ENCODE results near the gene NUFIP1.
"Not testable (repeated sequence)": the region's sequence is repeated elsewhere in the genome, so short reads cannot be mapped to it uniquely, and the experiment has no call there.

The NUFIP1 gene

DNA sequence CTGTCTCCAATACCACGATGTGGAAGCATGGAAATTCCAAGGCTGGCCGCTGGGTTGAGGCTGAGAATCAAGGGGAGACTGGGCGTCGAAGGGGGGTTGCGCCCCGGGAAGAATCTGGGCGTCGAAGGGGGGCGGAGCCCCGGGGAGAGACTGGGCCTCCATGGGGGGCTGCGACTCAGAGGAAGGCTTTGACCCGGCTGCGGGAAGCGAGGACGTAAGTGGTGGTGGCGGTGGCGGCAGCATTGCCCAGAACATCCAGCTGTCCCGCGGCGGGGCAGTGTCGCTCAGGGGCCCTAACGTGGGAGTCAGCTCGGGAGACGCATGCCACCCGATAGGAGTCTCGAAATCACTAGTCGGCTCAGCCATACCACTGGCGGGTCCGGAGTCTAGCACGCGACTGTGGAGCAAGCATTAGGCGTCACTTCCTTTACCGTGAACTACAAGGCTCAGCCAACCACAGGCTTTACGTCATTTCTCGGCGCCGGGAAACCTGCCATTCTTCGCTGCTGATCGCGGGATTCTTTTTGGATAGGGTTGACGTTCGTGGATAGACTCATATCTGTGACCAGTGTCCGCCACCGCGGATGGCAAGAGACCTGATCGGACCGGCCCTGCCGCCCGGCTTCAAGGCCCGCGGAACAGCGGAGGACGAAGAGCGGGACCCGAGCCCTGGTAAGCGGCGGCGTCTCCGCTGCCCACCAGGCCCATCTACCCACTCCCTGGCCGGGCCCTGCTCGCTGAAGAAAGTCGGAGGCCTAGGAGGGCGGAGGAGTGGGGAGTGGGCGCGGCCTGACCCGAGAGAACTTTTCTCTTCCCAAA is at the start of gene NUFIP1, which contains the start of gene GPALPP1:
Gene NUFIP1, minus strand, starts transcription at position 401 of the 819 bp plus-strand sequence. Its CDS starts 35 bp downstream, at position 366.
Gene GPALPP1, plus strand, starts transcription at position 468 of the 819 bp plus-strand sequence. Its CDS starts 117 bp downstream, at position 585.
- DNase-seq (ENCODE audit: low read depth, low spot score), result peak; percentile 97

DNA sequence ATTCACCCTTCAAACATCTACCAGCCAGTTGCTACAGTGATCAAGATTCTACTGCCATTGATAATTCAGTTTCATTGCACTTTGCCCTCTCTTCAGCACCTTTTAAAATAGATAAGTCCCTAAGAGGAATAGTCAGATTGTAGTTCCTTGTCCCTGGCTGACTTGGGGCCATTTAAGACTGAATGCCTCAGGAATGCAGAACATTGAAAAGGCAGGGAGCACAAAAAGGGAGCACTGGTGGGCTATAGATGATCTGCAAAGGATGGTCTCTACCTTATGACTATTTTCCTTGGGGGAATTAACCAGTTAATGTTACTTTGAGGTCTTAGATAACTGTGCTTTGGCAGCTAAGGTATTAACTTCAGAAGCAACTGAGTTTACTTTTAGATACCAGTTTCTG is 46.9 kb upstream of the NUFIP1 start:
- no peak for DNase-seq (ENCODE audit: low read depth, low spot score)

DNA sequence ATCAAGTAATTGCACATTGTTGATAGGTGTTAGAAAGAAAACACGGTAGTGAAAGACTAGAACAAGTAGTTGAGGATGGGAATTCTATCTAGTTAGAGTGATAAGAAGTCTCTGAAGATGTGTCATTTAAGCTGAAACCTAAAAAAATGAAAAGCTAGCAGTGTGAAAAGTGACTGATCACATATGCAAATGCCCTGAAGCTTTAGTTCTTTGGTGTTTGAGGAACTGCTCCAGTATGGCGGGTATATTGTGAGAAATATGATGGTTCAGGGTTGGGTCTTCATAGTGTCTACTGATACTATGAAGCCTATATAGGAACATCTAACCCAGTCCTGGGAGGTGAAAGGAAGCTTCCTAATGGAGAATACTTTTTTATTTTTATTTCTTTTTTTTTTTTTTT is 45.1 kb upstream of the NUFIP1 start:
- DNase-seq (ENCODE audit: low read depth, low spot score), result no peak

DNA sequence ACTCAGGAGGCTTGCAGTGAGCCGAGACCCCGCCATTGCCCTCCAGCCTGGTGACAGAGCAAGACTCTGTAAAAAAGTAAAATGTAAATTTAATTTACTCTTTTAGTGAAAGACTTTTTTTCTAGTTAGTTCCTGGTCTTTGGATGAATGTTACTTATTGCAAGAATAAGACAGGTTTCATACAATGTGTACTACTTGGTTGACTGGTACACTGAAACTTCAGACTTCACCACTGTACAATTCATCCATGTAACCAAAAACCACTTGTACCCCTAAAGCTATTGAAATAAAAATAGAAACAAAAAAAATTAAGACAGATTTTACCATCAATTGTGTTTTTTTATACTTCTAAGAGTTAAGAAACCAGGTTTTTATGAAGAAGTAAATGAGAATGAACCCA is 35.6 kb upstream of the NUFIP1 start:
- DNase-seq (ENCODE audit: low read depth, low spot score), result no peak

DNA sequence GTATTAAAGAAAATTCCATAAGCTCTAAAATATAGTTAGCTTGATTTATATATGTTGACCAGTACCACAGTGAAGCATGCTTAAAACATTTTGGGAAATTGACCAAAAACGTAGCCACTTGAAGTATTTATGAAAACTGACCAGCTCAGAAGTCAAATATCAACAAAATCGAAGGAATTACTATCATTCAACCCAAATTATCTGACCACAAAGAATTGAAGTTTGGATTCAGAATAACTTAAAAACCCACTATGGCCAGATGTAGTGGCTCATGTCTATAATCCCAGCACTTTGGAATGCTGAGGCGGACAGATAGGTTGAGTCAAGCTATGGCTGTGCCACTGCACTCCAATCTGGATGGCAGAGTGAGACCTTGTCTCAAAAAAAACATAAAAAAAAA is 32.0 kb upstream of the NUFIP1 start:
- no peak for DNase-seq (ENCODE audit: low read depth, low spot score)

DNA sequence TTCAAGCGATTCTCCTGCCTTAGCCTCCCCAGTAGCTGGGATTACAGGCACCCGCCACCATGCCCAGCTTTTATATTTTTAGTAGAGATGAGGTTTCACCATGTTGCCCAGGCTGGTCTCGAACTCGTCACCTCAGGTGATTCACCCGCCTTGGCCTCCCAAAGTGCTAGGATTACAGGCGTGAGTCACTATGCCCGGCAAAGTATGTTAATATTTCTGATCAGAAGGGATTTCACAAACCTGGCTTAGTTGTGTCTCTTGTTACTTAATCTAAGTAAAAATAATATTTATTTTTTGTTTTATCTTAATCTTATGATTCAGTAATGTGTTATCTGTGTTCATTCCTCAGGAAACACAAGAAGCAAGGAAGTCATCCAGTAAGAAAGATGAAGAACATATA is 30.7 kb upstream of the NUFIP1 start:
- DNase-seq (ENCODE audit: low read depth, low spot score), result not testable (repeated sequence)

DNA sequence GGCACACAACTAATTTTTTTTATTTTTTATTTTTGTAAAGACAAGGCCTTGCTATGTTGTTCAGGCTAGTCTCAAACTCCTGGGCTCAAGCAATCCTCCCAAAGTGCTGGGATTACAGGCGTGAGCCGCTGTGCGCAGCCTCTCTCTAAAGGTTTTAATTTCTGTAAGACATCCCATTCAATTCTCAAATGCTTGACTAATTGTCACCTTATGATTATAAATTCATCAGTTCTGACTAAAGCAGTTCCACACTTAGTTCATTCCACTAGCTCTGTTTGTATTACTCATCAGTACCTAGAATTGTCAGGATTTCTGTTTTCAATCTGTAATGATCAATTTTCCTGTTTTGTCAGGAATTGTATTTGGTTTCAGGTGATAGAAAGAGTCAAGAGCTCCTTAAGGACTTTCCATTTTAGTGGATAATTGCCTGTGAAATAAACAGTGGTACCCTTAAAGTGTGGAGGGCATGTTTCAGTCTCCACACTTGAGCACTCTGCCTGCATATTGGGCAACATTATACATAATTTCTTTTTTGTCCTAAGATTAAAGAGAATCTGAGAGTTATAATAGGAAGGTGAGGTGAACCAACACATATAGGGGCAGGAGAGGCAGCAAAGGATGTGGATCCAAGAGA is 27.6 kb upstream of the NUFIP1 start:
- no peak for DNase-seq (ENCODE audit: low read depth, low spot score)

DNA sequence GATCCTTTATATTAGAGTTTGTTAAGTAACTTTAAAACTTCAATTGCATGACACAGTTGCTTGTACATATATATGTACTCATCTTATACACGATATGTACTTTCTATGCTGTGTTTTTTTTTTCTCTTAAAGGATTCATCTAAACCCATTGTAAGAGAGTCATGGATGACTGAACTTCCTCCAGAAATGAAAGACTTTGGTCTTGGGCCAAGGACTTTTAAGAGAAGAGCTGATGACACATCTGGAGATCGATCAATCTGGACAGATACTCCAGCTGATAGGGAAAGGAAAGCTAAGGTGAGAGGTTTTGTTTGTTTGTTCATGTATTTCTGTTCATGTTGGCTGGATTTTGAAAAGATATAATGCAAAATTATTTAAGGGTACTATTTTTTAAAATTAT is 26.0 kb upstream of the NUFIP1 start:
- DNase-seq (ENCODE audit: low read depth, low spot score), result no peak

DNA sequence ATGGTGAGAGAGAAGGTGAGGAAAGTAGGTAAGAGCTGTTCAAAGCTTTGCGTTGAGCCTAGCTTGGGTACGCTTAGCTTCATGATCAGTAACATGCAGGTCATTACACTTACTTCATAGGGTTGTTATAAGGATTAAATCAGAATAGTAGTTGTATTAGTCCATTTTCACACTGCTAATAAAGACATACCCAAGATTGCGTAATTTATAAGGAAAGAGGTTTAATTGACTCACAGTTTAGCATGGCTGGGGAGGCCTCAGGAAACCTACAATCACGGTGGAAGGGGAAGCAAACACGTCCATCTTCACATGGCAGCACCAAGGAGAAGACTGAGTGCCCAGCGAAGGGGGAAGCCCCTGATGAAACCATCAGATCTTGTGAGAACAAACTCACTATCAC is 21.9 kb upstream of the NUFIP1 start:
- no peak for DNase-seq (ENCODE audit: low read depth, low spot score)

DNA sequence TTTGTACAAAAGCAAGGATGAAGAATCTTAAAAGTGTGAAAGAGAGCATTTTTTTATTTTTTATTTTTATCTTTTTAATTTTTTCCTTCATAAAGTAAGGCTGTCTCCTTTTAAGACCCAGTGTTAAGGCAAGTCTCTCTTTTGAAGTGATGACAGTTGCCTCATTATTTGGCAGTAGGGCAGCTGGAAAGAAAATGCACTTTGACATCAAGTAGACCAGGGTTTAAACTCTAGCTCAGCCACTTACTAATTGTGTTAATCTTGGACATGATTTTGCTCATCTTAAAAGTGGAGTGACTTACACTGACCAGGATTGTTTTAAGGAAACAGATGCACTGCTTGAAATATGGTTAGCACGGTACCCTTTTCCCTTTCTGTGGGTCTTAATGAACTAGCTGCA is 18.6 kb upstream of the NUFIP1 start:
- no peak for DNase-seq (ENCODE audit: low read depth, low spot score)

DNA sequence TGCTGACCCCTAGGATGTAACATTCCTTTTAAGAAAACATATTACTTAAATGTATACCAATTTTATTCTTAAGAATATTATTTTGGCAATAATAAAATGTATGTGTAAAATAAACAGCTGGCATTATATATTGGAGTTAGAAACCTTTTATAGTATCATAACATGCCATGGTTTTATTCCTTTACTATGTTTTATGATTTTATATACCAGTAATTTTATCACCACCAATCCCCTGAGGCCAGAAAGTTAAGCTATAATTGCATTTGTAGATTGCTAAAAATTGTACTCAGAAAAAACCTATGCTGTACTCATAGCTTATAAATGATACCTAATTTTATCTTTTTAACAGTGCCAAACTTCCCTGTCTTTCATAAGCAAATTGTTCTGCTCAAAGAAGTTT is 18.0 kb upstream of the NUFIP1 start:
- no peak for DNase-seq (ENCODE audit: low read depth, low spot score)

DNA sequence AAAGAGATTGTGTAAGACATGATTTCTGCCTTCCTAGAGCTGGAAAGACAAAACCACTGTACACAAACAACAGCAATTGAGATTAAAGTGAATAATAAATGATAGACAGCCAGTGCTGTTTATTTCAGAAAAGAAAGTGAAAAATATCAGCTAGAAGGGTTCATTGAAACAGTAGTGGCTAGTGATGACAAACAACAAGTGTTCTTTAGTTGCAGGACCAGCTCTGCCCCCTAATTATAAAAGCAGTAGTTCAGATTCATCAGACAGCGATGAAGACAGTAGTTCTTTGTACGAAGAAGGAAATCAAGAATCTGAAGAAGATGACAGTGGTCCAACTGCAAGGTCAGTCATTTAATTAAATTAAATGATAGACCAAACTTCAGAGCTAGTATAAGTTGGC is 14.8 kb upstream of the NUFIP1 start:
- DNase-seq (ENCODE audit: low read depth, low spot score), result no peak

DNA sequence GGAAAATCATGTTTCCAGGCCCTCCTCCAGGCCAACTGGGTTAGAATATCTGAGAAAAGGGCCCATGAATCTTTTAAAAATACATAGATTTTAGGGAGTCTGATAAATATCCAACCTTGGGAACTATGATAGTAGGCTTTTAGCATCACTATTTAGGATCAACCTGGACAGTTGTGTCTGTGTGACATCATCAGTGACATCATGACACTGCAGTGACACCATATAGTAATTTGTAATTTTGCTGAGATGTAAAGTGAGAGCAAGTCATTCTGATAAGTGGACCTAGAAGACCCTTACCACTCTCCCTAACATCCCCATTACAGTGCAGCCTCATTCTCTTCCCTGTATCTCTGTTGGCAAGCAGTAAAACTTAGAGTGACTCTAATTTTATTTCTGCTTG is 14.1 kb upstream of the NUFIP1 start:
- no peak for DNase-seq (ENCODE audit: low read depth, low spot score)

DNA sequence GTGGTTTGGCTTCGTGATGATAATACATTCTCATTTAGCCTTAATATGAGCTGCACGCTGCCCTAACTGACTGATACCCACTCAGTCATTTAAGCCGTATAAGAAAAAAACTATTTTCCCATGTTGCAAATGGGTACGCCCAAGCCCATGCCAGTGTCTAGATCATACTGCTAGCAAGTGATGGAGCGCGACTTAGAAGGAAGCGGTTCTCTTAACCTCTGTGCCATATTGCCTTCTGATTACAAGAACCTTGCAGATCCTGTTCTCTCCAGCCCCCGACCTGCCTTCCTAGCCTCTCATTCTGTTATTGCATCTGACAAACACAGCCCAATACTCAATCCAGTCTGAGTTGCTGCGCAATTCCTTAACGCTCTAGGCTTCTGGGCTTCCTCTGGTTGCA is 670 bp upstream of the NUFIP1 start:
- DNase-seq (ENCODE audit: low read depth, low spot score), result no peak

DNA sequence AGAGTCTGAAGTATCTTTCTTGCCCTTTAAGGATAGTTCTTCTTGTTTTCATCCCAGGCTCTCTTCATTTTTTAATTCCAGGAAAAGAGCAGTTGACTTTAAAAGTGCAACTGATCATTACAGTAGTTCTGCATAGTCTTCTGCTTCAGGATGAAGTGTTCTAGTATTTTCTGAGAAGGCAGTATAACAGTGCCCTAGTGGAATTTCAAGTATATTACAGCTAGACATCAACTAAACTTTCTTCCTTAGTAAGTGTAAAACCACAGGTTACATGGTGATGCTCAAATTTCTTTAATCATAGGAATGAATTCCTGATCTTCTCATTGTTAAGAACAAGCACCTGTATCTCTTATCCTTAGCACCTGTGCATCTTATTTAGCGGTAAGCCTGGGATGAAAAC is 10.9 kb downstream of the NUFIP1 start:
- no peak for DNase-seq (ENCODE audit: low read depth, low spot score)

DNA sequence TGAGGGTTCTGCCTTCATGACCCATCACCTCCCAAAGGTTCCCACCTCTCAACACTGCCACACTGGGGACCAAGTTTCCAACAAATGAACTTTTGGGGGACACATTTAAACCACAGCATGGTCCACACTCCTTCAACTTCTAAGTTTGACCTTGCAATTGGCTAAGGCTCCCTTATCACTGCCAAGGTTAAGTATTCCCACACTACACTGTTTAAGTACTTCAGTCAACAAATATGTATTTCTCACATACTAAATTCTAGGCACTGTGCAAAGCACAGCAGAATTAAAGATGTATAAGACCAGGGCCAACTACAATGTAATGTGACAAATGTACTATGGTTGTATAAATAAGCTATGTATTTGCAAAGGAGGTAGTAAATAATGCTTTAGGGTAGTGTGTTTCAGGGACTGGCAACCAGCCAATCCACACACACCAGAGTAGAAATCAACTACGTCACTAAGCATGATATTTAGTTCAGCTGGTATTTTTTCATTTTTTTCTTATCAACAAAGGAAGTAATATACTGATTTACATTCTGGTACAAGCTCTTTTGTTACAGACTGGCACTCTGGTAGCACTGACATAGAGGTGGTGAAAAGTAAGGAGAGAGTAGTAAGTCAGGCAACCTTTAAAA is 12.2 kb downstream of the NUFIP1 start:
- no peak for DNase-seq (ENCODE audit: low read depth, low spot score)

DNA sequence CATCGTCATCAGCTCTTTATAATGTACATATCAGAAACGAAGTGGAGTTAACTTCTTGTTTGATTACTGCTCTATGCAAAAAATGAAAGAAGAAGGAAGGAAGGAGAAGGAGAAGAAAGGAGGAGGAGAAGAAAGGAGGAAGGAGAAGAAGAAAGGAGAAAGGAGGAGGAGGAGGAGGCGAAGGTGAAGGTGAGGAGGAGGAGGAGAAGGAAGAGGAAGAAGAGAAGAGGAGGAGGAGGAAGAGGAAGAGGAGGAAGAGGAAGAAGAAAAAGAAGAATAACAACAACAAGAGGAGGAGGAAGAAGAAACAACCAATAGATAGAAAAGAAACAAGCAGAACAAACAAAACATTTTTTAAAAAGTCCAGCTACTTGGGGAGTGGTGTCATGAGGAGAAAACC is 13.1 kb downstream of the NUFIP1 start:
- DNase-seq (ENCODE audit: low read depth, low spot score), result no peak

DNA sequence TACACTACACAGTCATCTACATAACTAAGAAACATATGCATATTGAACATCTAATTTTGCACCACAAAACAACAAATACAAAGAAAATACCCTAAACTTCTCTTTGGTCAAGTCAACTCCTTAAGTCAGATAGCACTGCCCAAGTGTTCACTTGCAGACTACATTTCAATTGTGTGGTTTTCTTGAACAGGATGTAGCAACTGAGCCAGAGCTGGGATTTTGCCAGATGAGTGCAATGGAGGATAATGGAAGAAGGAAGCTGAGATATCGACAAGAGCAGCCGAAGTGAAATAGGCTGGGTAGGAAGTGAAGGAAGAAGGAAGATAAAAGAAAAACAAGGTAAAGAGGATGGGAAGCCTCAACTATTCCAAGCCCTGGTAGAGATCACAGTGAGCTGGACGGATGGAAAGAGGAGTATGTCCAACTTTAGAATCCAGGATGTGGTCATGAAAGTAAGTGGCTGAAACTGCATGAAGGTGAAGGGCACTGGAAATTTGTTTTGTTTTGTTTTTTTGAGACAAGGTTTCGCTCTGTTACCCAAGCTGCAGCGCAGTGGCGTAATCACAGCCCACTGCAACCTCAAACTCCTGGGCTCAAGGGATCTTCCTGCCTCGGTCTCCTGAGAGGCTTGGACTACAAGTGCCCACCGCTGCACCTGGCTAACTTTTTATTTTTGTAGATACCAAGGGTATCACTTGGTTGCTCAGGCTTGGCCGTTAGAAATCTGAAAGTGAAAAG is 15.0 kb downstream of the NUFIP1 start:
- DNase-seq (ENCODE audit: low read depth, low spot score), result peak; percentile 67

DNA sequence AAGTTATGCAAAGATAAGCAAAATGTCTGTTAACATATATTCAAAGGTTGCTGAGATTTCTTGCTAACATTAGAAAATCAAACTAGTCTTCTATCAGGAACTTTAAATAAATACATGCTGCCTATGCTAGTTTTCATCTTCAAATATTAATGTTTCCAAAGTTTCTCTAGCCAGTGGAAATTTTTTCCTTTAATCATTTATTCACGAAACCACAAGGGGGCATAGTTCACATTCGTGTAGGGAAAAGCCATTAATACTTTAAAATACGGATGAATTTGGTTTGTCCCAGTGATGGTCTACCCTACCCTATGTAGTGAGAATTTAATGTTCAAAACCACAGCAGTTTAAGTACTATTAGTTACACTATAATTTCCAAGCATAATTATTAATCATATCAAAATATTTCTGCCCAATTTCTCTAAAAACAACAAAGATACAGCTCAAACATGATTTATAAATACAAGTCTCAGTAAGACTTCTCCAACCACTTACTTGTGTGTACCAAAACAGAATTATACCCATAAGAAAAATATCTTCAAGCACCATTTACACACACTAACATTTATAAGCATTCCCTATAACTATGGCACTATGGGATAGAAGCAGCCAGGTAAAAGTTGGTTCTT is 16.2 kb downstream of the NUFIP1 start:
- peak; percentile 44 for DNase-seq (ENCODE audit: low read depth, low spot score)

DNA sequence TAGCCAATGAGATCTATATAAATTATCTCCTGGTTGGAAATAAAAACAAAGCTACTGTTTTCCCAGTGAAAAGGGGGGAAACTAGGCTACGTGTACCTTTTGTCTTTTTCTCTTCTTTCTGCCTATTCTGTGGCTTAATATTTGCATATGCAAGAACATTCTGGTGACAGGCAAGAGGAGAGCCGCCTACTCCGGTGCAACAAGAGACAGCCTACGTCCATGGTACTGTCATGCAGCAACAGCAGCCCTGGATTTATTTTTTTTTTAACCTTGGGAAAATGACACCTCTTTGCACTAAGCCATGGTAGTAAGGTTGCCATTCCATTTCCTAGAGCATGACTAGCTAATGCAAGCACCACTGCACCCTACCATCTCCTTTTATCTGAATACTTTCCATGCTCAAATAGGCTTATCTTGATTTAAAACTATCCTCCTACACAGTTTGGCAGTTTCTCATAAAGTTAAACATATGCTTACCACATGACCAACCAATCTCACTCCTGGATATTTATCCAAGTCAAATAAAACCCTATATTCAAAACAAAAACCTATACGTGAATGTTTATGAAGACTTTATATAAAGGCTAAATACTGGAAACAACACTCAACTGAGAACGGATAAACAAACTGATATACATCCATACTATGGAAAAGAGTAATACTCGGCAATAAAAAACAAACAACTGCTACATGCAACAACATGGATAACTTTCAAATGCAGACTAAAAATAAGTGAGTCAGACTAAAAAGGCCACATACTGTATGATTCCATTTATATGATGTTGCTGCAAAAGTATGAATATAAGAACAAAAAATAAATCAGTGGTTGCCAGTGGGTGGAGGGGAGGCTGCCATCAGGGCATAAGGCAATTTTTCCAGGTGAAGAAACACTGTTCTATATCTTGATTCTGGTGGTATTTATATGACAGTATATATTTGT is 17.3 kb downstream of the NUFIP1 start:
- no peak for DNase-seq (ENCODE audit: low read depth, low spot score)

All from astrocyte of the hippocampus (primary cell).